Endothelial cell of umbilical vein (primary cell): ENCODE data around the gene SEMG2. TPM values are rescaled to one million over a fixed set of nuclear protein-coding genes. Genes with fewer than 3 reads are reported as not detected.

Experiments used
- BruUV-seq: library from RNA; stranded (reverse); fragments of 400-500 nt; replicated peaks from 2 replicates; lab custom pipeline; 2021; lab: Mats Ljungman, UMichigan
- CTCF ChIA-PET: fragments of 300-600, 350-600 bp; sonication (Branson Sonifier 250); formaldehyde crosslinking; loops from one replicate; lab custom pipeline; 2021; ENCODE audit warnings: antibody characterized with exemption, inconsistent platforms; lab: Charles Lee
- POLR2A ChIA-PET: fragments of 300-600, 350-600 bp; sonication (Branson Sonifier 250); formaldehyde crosslinking; loops from one replicate; lab custom pipeline; 2021; ENCODE audit warnings: antibody characterized with exemption, inconsistent platforms; lab: Charles Lee
- DNase-seq: peaks from one replicate; pipeline ENCODE4 v3.0.0-alpha.2; 2011; ENCODE audit warnings: low read depth, low spot score
- FAIRE-seq: peaks from 2 replicates; lab custom pipeline; 2011; peaks lifted over from hg19 to GRCh38; lab: Jason Lieb, UNC
- H2AFZ ChIP-seq: 2 replicates; pipeline ENCODE4 v1.6.0; 2012; ENCODE audit warnings: low read depth, low read length, control low read depth, inconsistent platforms
- H3K27ac ChIP-seq: 2 replicates; pipeline ENCODE4 v1.5.1; 2011; ENCODE audit warnings: low read depth, mild to moderate bottlenecking, control low read depth, low read length, moderate library complexity; ENCODE audit not compliant: insufficient read depth
- H3K27me3 ChIP-seq, 2 experiments: 2 replicates each; pipeline versions ENCODE4 v1.6.0 to v1.6.1; 2011; ENCODE audit warnings: low read length in 2 of 2, mixed read lengths in 1 of 2; ENCODE audit not compliant: control insufficient read depth in 2 of 2, insufficient read depth in 2 of 2
- H3K36me3 ChIP-seq, 2 experiments: 2 replicates in 1 of 2; 3 replicates in 1 of 2; pipeline ENCODE4 v1.5.1; 2011; ENCODE audit warnings: low read length in 2 of 2, mild to moderate bottlenecking in 1 of 2, moderate library complexity in 1 of 2; ENCODE audit not compliant: control insufficient read depth in 2 of 2, insufficient read depth in 2 of 2; ENCODE audit errors: extremely low read depth in 1 of 2
- H3K4me1 ChIP-seq: 3 replicates; pipeline ENCODE4 v1.5.1; 2011; ENCODE audit warnings: mild to moderate bottlenecking, low read length; ENCODE audit not compliant: control insufficient read depth, insufficient read depth; ENCODE audit errors: extremely low read depth
- H3K4me2 ChIP-seq: 2 replicates; pipeline ENCODE4 v1.6.1; 2011; ENCODE audit warnings: low read length, control low read depth, mixed read lengths; ENCODE audit not compliant: insufficient read depth
- H3K4me3 ChIP-seq, 3 experiments: fragments of 200-600 bp in 1 of 3; sonication (generic), shearing (Covaris generic) in 1 of 3; replicated peaks in 1 of 3; 2 replicates each; pipeline ENCODE4 v1.5.1; 2011 to 2016; ENCODE audit warnings: control low read depth in 3 of 3, low read length in 3 of 3, mild to moderate bottlenecking in 2 of 3, inconsistent platforms in 1 of 3, low read depth in 1 of 3, moderate library complexity in 1 of 3; ENCODE audit not compliant: insufficient read depth in 1 of 3
- H3K79me2 ChIP-seq: 2 replicates; pipeline ENCODE4 v1.6.0; 2012; ENCODE audit warnings: low read length, inconsistent platforms; ENCODE audit not compliant: control insufficient read depth, insufficient read depth
- H3K9ac ChIP-seq: replicated peaks from 2 replicates; pipeline ENCODE3; 2011; ENCODE audit warnings: low read length, control low read depth; ENCODE audit not compliant: insufficient read depth; ENCODE audit errors: extremely low read depth
- H3K9me1 ChIP-seq: replicated peaks from 3 replicates; pipeline ENCODE4 v1.6.0; 2011; ENCODE audit warnings: mild to moderate bottlenecking, low read length; ENCODE audit not compliant: control insufficient read depth, insufficient read depth; ENCODE audit errors: extremely low read depth
- H3K9me3 ChIP-seq: replicated peaks from 2 replicates; pipeline ENCODE4 v1.5.1; 2012; ENCODE audit warnings: low read length, inconsistent platforms; ENCODE audit not compliant: control insufficient read depth, insufficient read depth
- H4K20me1 ChIP-seq: replicated peaks from 2 replicates; pipeline ENCODE3; 2011; ENCODE audit warnings: mild to moderate bottlenecking, low read length; ENCODE audit not compliant: control insufficient read depth, insufficient read depth; ENCODE audit errors: extremely low read depth
- EZH2 ChIP-seq: IDR thresholded peaks from 2 replicates; pipeline ENCODE4 v1.6.1; 2012; ENCODE audit warnings: borderline replicate concordance, low read depth, mild to moderate bottlenecking, moderate library complexity, low read length, inconsistent platforms; ENCODE audit not compliant: severe bottlenecking
- FOS ChIP-seq: IDR thresholded peaks from 2 replicates; pipeline ENCODE4 v1.6.1; 2011; ENCODE audit warnings: mild to moderate bottlenecking, low read length, moderate library complexity, borderline replicate concordance; ENCODE audit not compliant: insufficient read depth
- GATA2 ChIP-seq: IDR thresholded peaks from 2 replicates; pipeline ENCODE4 v1.7.0; 2011; ENCODE audit warnings: low read depth, mild to moderate bottlenecking, moderate library complexity, mixed read lengths, low read length; ENCODE audit not compliant: insufficient read length, insufficient read depth
- JUN ChIP-seq: IDR thresholded peaks from 2 replicates; pipeline ENCODE4 v1.6.1; 2011; ENCODE audit warnings: borderline replicate concordance, low read depth; ENCODE audit not compliant: insufficient read length, insufficient read depth
- MYC ChIP-seq: IDR thresholded peaks from one replicate; pipeline ENCODE4 v1.6.1; 2011; ENCODE audit warnings: mild to moderate bottlenecking, low read depth, low read length
- POLR2A ChIP-seq: IDR thresholded peaks from 2 replicates; pipeline ENCODE4 v1.6.1; 2012; ENCODE audit warnings: low read depth, mild to moderate bottlenecking, control low read depth, low read length
- POLR2AphosphoS5 ChIP-seq: IDR thresholded peaks from 2 replicates; pipeline ENCODE4 v1.6.1; 2012; ENCODE audit warnings: low read depth, mild to moderate bottlenecking, control low read depth, low read length, moderate library complexity; ENCODE audit not compliant: insufficient read depth
- dilution Hi-C: fragments of 300-500 bp; cut with MboI; formaldehyde crosslinking; loops from one replicate; pipeline ENCODE4 v1.15.0; 2019; ENCODE audit warnings: low sequenced_read_pairs; ENCODE audit not compliant: extremely low pct_ligation_motif_present
- intact Hi-C: fragments of 100-400 bp; cut with micrococcal nuclease; formaldehyde crosslinking; loops from one replicate; pipeline ENCODE4 v1.10.0; 2022
- polyA plus RNA-seq, 4 experiments: library from polyadenylated mRNA; depleted of rRNA in 3 of 4; stranded (reverse) in 3 of 4; unstranded in 1 of 4; fragments of >200 nt; gene quantifications; 2 replicates each; pipeline versions ENCODE4 v1.2.1 to v1.2.3, GENCODE V29; 2011 to 2012; ENCODE audit warnings: missing spikeins in 1 of 4
- total RNA-seq: library from RNA; stranded (reverse); gene quantifications from 2 replicates; pipeline ENCODE4 v1.2.3, GENCODE V29; 2021
- TF ChIP-seq, protein P1 (sequence below), 2 donors: IDR thresholded peaks; 1 replicate in 1 of 2; 2 replicates in 1 of 2; pipeline ENCODE4 v1.5.1; 2011; ENCODE audit warnings: low read length in 2 of 2, mild to moderate bottlenecking in 2 of 2, moderate library complexity in 2 of 2, control low read depth in 1 of 2, inconsistent platforms in 1 of 2, low read depth in 1 of 2; ENCODE audit not compliant: insufficient read depth in 1 of 2; ENCODE audit errors: extremely low read depth in 1 of 2
- TF ChIP-seq, protein P2 (sequence below): IDR thresholded peaks from 2 replicates; pipeline ENCODE4 v1.6.1; 2011; ENCODE audit not compliant: insufficient read depth, insufficient read length

The SEMG2 gene
- total and polyA plus RNA-seq, 2 donors (not counting 3 experiments of a cell fraction or from before 2014, with no cell fraction given): not detected

DNA sequence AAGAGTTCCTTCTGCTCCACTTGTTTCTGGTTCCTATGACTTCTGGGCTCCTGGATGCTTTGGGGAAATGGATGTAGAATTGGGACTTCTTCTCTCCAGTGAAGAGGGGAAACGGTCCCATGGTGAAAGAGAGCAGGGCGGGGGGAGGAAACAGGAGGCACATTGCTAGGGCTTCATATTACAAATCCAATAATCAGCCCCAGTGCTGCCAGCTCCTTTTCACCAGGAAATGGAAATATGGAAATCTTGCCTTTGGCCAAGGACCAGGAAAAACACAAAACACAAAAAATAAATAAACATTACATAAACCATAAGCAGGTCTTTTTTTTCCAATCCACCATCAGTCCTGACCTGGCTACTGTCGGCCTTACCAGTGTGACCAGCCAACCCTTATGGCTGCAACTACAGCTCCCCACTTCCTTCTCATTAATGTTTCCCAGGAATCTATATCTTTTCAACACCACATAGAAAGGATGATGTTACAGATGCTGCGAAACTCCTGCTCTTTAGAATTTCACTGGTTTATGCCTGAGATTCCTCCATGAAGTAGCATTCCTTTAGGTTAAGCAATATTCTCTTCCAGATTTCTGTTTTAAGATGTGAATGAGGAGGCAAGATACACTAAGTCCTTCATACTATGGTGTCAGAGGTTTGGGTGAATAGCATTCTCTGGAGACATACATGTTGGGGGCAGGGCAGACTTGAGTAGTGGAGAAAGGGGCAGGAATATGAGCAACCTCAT lies 44.5 kb upstream of the SEMG2 start:
- no TSS peak for BruUV-seq
- ChIA-PET POLR2A (no interaction called here), CTCF (interaction anchor here (1.0 kb wide), 1 partner anchor 10 kb away, joined by 3 read pairs; no protein-coding TSS in a partner anchor)
- Histone ChIP-seq H3K9me1 (no peaks in the 10 kb centered on the region), H3K4me3 (no peak overlapping the region), H3K79me2 (no peaks in the 10 kb centered on the region), H3K27ac (no peak overlapping the region), H3K9me3 (no peaks in the 10 kb centered on the region), H2AFZ (no peak overlapping the region), H3K4me1 (no peaks in the 10 kb centered on the region), H3K4me2 (no peak overlapping the region), H4K20me1 (no peaks in the 10 kb centered on the region), H3K36me3 (no peaks in the 10 kb centered on the region), H3K9ac (no peak overlapping the region), H3K27me3 (peaks cover 4 to 6% of the 10 kb centered on the region in 2 experiments)
- TF ChIP-seq FOS (no peak), GATA2 (no peak), POLR2A (no peak), MYC (no peak), POLR2AphosphoS5 (no peak), JUN (no peak), EZH2 (no peak)
- TF ChIP-seq, protein P1, sequence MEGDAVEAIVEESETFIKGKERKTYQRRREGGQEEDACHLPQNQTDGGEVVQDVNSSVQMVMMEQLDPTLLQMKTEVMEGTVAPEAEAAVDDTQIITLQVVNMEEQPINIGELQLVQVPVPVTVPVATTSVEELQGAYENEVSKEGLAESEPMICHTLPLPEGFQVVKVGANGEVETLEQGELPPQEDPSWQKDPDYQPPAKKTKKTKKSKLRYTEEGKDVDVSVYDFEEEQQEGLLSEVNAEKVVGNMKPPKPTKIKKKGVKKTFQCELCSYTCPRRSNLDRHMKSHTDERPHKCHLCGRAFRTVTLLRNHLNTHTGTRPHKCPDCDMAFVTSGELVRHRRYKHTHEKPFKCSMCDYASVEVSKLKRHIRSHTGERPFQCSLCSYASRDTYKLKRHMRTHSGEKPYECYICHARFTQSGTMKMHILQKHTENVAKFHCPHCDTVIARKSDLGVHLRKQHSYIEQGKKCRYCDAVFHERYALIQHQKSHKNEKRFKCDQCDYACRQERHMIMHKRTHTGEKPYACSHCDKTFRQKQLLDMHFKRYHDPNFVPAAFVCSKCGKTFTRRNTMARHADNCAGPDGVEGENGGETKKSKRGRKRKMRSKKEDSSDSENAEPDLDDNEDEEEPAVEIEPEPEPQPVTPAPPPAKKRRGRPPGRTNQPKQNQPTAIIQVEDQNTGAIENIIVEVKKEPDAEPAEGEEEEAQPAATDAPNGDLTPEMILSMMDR (IDR thresholded peaks at IDR 0.05; ENCODE audit: extremely low read depth in 1 of 2, insufficient read depth in 1 of 2, low read depth in 1 of 2, low read length in 2 of 2): no peak
- TF ChIP-seq, protein P2, sequence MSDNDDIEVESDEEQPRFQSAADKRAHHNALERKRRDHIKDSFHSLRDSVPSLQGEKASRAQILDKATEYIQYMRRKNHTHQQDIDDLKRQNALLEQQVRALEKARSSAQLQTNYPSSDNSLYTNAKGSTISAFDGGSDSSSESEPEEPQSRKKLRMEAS: no peak
- intact Hi-C loops (no loop called here), dilution Hi-C loops (no loop called here)
- no peak for FAIRE-seq
- no peak for DNase-seq
